BE2C (cell line): ENCODE data around the gene RALY.

ENCODE experiments used
- DNase-seq: peaks from one replicate; pipeline ENCODE4 v3.0.0-alpha.2; 2020
- H3K27me3 ChIP-seq: fragments of 250-450 bp; sonication (Bioruptor Pico); 2 replicates; pipeline ENCODE4 v1.5.1; 2020; ENCODE audit warnings: mild to moderate bottlenecking
- H3K36me3 ChIP-seq: fragments of 250-450 bp; sonication (Bioruptor Pico); 2 replicates; pipeline ENCODE4 v1.5.1; 2020; ENCODE audit warnings: mild to moderate bottlenecking
- H3K4me1 ChIP-seq: fragments of 250-450 bp; sonication (Bioruptor Pico); 2 replicates; pipeline ENCODE4 v1.5.1; 2020
- H3K4me3 ChIP-seq: 2 replicates; pipeline ENCODE4 v1.5.1; 2011; ENCODE audit warnings: low read depth, low read length
- H3K9me3 ChIP-seq: fragments of 250-450 bp; sonication (Bioruptor Pico); 2 replicates; pipeline ENCODE4 v1.5.1; 2020
- TF ChIP-seq, protein P1 (sequence below): IDR thresholded peaks from 2 replicates; pipeline ENCODE4 v1.5.1; 2012; ENCODE audit warnings: mild to moderate bottlenecking, low read depth, low read length

RALY gene

DNA sequence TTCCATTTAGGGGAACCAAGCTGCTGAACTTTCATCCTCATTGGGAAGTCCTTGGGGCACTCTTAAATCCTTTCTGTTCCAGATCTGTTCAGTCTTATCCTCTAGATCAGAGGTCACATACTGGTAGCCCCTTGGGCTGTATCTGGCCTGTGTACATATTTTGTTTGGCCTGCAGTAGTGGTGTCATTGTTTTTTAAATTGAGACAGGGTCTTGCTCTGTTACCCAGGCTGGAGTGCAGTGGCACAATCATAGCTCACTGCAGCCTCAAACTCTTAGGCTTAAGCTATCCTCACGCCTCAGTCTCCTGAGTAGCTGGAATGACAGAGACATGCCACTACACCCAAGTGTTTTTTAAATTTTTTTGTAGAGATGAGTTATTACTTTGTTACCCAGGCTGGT is 14.8 kb downstream of the RALY start:
- TF ChIP-seq, protein P1, sequence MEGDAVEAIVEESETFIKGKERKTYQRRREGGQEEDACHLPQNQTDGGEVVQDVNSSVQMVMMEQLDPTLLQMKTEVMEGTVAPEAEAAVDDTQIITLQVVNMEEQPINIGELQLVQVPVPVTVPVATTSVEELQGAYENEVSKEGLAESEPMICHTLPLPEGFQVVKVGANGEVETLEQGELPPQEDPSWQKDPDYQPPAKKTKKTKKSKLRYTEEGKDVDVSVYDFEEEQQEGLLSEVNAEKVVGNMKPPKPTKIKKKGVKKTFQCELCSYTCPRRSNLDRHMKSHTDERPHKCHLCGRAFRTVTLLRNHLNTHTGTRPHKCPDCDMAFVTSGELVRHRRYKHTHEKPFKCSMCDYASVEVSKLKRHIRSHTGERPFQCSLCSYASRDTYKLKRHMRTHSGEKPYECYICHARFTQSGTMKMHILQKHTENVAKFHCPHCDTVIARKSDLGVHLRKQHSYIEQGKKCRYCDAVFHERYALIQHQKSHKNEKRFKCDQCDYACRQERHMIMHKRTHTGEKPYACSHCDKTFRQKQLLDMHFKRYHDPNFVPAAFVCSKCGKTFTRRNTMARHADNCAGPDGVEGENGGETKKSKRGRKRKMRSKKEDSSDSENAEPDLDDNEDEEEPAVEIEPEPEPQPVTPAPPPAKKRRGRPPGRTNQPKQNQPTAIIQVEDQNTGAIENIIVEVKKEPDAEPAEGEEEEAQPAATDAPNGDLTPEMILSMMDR, result no peak
- DNase-seq, result no peak
- Histone ChIP-seq H3K36me3 (no peaks in the 10 kb centered on the region; the same call in 1 of the 2 replicates), H3K4me1 (peaks cover 2% of the 10 kb centered on the region), H3K4me3 (no peak overlapping the region), H3K9me3 (no peaks in the 10 kb centered on the region), H3K27me3 (no peaks in the 10 kb centered on the region)

DNA sequence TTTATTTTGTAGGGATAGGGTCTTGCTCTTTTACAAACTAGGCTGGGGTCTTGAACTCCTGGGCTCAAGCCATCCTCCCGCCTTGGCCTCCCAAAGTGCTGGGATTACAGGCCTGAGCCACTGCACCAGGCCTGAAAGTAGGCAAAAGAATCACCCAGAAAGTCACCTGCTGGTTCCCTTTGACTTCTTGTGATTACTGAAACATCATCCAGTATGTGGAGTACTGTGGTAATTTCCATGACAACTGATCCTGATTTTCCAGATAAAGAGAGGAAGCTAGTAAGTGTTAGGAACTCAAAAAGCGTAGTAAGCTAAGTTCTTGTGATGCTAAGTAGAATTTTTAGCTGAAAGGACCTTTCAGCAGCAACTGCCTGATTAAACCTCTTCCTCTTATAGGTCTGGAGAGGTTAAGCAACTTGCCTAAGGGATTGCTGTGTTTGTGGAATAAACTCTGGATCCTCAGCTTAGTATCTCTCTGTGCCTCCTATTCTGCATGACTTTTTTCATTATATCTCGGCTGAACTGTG is 16.8 kb downstream of the RALY start:
- H3K4me1 ChIP-seq, result peaks cover 3% of the 10 kb centered on the region
- no peak overlapping the region for H3K4me3 ChIP-seq
- H3K36me3 ChIP-seq, result no peaks in the 10 kb centered on the region; the same call in 1 of the 2 replicates
- TF ChIP-seq, protein P1, result no peak
- no peaks in the 10 kb centered on the region for H3K9me3 ChIP-seq
- DNase-seq, result no peak
- no peaks in the 10 kb centered on the region for H3K27me3 ChIP-seq

DNA sequence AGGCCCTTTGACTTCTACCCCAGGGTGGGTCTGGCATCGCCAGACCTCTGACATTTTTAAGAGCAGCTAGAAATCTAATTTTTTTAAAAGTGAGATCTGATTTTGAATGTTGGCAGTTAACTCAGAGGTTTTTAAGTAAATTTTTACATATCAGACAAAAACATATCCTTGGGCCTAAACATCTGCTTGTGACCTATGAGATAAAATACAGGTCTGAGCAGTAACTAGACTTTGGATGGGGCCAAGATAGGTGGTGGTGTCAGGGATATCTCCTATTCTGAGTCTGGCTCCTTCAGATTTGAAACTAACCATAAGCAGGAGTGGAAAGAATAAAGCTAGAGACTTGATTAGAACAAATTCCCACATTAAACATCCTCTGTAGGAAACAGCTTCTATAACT is 17.6 kb downstream of the RALY start:
- TF ChIP-seq, protein P1, result no peak
- no peak overlapping the region for H3K4me3 ChIP-seq
- DNase-seq, result no peak
- H3K9me3 ChIP-seq, result no peaks in the 10 kb centered on the region
- H3K4me1 ChIP-seq, result peaks cover 10% of the 10 kb centered on the region
- H3K27me3 ChIP-seq, result no peaks in the 10 kb centered on the region
- H3K36me3 ChIP-seq, result no peaks in the 10 kb centered on the region; the same call in 1 of the 2 replicates

DNA sequence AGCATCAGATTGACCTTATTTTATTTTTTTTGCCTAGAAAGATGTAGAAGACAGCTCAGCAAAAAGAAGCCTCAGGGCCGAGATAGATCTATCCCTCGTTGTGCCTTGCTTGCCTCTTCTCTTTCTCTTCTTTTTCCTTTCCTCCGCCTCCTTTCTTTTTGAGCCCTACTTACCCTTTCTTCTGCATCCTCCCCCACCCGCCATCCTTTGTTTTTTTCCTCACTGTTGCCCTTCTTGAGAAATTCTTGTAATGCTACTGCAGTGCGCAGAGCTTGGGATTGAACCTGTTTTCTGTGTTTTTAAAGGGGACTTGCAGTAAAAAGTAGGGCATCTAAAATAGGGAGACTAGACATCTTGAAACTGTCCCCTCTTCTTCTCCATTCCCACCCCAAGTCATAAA is 18.6 kb downstream of the RALY start:
- Histone ChIP-seq H3K27me3 (no peaks in the 10 kb centered on the region), H3K9me3 (no peaks in the 10 kb centered on the region), H3K36me3 (no peaks in the 10 kb centered on the region; the same call in 1 of the 2 replicates), H3K4me1 (peaks cover 15% of the 10 kb centered on the region), H3K4me3 (no peak overlapping the region)
- DNase-seq, result no peak
- TF ChIP-seq, protein P1, result no peak

DNA sequence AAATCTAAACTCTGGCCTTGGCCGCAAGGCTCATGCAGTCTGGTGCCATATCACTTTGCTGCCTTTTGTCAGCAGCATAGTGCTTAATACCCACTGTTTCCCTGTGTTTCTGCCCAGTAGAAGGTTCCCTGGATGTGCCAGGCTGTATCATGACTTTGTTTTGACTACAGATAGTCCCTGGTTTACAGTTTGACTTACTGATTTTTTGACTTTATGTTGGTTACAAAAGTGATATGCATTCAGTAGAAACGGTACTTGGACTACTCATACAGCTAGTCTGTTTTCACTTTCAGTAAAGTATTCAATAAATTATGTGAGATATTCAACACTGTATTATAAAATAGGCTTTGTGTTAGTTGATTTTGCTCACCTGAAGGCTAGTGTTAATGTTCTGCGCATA is 19.0 kb downstream of the RALY start:
- DNase-seq, result no peak
- Histone ChIP-seq H3K36me3 (no peaks in the 10 kb centered on the region), H3K9me3 (no peaks in the 10 kb centered on the region), H3K4me3 (no peak overlapping the region), H3K4me1 (peaks cover 15% of the 10 kb centered on the region), H3K27me3 (no peaks in the 10 kb centered on the region)
- TF ChIP-seq, protein P1, result no peak

DNA sequence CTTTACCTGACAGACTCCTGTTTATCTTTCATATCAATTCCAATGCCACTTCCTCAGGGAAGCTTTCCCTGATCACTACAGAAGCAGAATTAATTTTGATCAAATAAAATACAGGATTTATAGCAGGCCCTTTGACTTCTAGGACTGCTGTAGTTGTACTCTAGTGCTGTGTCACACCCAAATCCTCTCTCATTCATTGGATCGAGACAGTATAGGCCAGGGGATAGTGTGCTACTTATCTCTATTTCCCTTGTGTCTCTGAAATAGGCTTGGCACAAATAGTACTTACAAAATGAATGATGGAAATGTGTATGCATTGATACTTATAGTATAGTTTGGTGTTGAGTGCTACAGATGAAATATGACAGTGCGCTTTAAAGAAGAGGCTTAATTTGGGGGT is 19.8 kb downstream of the RALY start:
- Histone ChIP-seq H3K36me3 (no peaks in the 10 kb centered on the region), H3K27me3 (no peaks in the 10 kb centered on the region), H3K4me1 (peaks cover 15% of the 10 kb centered on the region), H3K4me3 (no peak overlapping the region), H3K9me3 (no peaks in the 10 kb centered on the region)
- DNase-seq, result no peak
- TF ChIP-seq, protein P1, result no peak
